WTC11 (cell line): ENCODE results near the gene SLBP. TPM values are rescaled to one million over a fixed set of nuclear protein-coding genes. Genes with fewer than 3 reads are reported as not detected.
A peak's percentile ranks its signal among the peaks of the same experiment; 100 is the strongest.

Experiments used
- ATAC-seq: fragments of 200-7000 bp; cut with Tn5 transposase; 2 replicates; pipeline ENCODE4 v1.10.0; 2021; ENCODE audit warnings: mild to moderate bottlenecking, moderate library complexity
- CTCF ChIA-PET: fragments of 300-600 bp; sonication (Branson Sonifier 250); formaldehyde crosslinking; loops from one replicate; lab custom pipeline; 2021; ENCODE audit warnings: antibody characterized with exemption; lab: Charles Lee
- POLR2A ChIA-PET: fragments of 350-600 bp; sonication (Branson Sonifier 250); formaldehyde crosslinking; loops from one replicate; lab custom pipeline; 2021; ENCODE audit warnings: antibody characterized with exemption; lab: Charles Lee
- DNase-seq: peaks from one replicate; pipeline ENCODE4 v3.0.0; 2021; ENCODE audit warnings: low spot score
- H3K27ac Mint-ChIP-seq: 2 replicates; pipeline ENCODE4 v1.8.0; 2021; ENCODE audit warnings: mixed read lengths
- H3K27me3 Mint-ChIP-seq: 2 replicates; pipeline ENCODE4 v1.8.0; 2021; ENCODE audit warnings: low read depth, mild to moderate bottlenecking, moderate library complexity, mixed read lengths
- H3K36me3 Mint-ChIP-seq: 2 replicates; pipeline ENCODE4 v1.8.0; 2021; ENCODE audit warnings: mixed read lengths
- H3K4me1 Mint-ChIP-seq: 2 replicates; pipeline ENCODE4 v1.8.0; 2022; ENCODE audit warnings: mixed read lengths
- H3K4me3 Mint-ChIP-seq: 2 replicates; pipeline ENCODE4 v1.8.0; 2021; ENCODE audit warnings: mild to moderate bottlenecking, moderate library complexity, mixed read lengths
- H3K9me3 Mint-ChIP-seq: 2 replicates; pipeline ENCODE4 v1.8.0; 2021; ENCODE audit warnings: mixed read lengths
- ATF2 ChIP-seq: sonication (generic); formaldehyde crosslinking; IDR thresholded peaks from 2 replicates; pipeline ENCODE4 v1.8.1; 2022; ENCODE audit warnings: low read depth, missing genetic modification reagents, borderline replicate concordance
- E2F5 ChIP-seq: sonication (generic); formaldehyde crosslinking; IDR thresholded peaks from 2 replicates; pipeline ENCODE4 v1.8.1; 2022; ENCODE audit warnings: mild to moderate bottlenecking, moderate library complexity, missing genetic modification reagents
- FOXP1 ChIP-seq: sonication (generic); formaldehyde crosslinking; IDR thresholded peaks from 2 replicates; pipeline ENCODE4 v1.8.0; 2022; ENCODE audit warnings: missing genetic modification reagents, mild to moderate bottlenecking, moderate library complexity, borderline replicate concordance
- GRHL2 ChIP-seq: fragments of 250-450 bp; sonication (Bioruptor Pico); IDR thresholded peaks from 2 replicates; pipeline ENCODE4 v1.8.0; 2022; ENCODE audit warnings: mild to moderate bottlenecking, moderate library complexity; ENCODE audit not compliant: insufficient replicate concordance, severe bottlenecking
- HMGA2 ChIP-seq: fragments of 250-450 bp; sonication (Bioruptor Pico); IDR thresholded peaks from 2 replicates; pipeline ENCODE4 v1.4.0; 2021; ENCODE audit warnings: mild to moderate bottlenecking, moderate library complexity
- HMGXB4 ChIP-seq: sonication (generic); formaldehyde crosslinking; IDR thresholded peaks from 2 replicates; pipeline ENCODE4 v1.8.1; 2023; ENCODE audit warnings: mild to moderate bottlenecking, moderate library complexity, missing genetic modification reagents
- JUN ChIP-seq: sonication (generic); formaldehyde crosslinking; IDR thresholded peaks from 2 replicates; pipeline ENCODE4 v1.8.0; 2023; ENCODE audit warnings: mild to moderate bottlenecking, missing genetic modification reagents
- MYBL2 ChIP-seq: sonication (generic); formaldehyde crosslinking; IDR thresholded peaks from 2 replicates; pipeline ENCODE4 v1.8.1; 2023; ENCODE audit warnings: mild to moderate bottlenecking, moderate library complexity, missing genetic modification reagents
- NFATC4 ChIP-seq: fragments of 250-450 bp; sonication (Bioruptor Pico); IDR thresholded peaks from 2 replicates; pipeline ENCODE4 v1.9.0; 2021; ENCODE audit warnings: mild to moderate bottlenecking
- PRDM15 ChIP-seq: sonication (generic); formaldehyde crosslinking; IDR thresholded peaks from 2 replicates; pipeline ENCODE4 v1.8.0; 2022; ENCODE audit warnings: missing genetic modification reagents
- RORB ChIP-seq: fragments of 250-450 bp; sonication (Bioruptor Pico); IDR thresholded peaks from 2 replicates; pipeline ENCODE4 v1.9.0; 2021; ENCODE audit warnings: mild to moderate bottlenecking
- SMAD3 ChIP-seq: sonication (generic); formaldehyde crosslinking; IDR thresholded peaks from 2 replicates; pipeline ENCODE4 v1.8.0; 2022; ENCODE audit warnings: missing genetic modification reagents, mild to moderate bottlenecking, borderline replicate concordance
- TCF7 ChIP-seq: sonication (generic); formaldehyde crosslinking; IDR thresholded peaks from 2 replicates; pipeline ENCODE4 v1.8.0; 2022; ENCODE audit warnings: mild to moderate bottlenecking, low read depth, missing genetic modification reagents, moderate library complexity
- TP53 ChIP-seq: sonication (generic); formaldehyde crosslinking; IDR thresholded peaks from 2 replicates; pipeline ENCODE4 v1.8.1; 2023; ENCODE audit warnings: mild to moderate bottlenecking, missing genetic modification reagents
- USF2 ChIP-seq: sonication (generic); formaldehyde crosslinking; IDR thresholded peaks from 2 replicates; pipeline ENCODE4 v1.8.1; 2023; ENCODE audit warnings: mild to moderate bottlenecking, missing genetic modification reagents, moderate library complexity
- ZNF121 ChIP-seq: sonication (generic); formaldehyde crosslinking; IDR thresholded peaks from 2 replicates; pipeline ENCODE4 v1.8.0; 2023; ENCODE audit warnings: missing genetic modification reagents
- ZNF232 ChIP-seq: sonication (generic); formaldehyde crosslinking; IDR thresholded peaks from 2 replicates; pipeline ENCODE4 v1.8.0; 2022; ENCODE audit warnings: mild to moderate bottlenecking, missing genetic modification reagents
- ZNF416 ChIP-seq: fragments of 250-450 bp; sonication (Bioruptor Pico); IDR thresholded peaks from 2 replicates; pipeline ENCODE4 v1.9.0; 2021; ENCODE audit warnings: mild to moderate bottlenecking, inconsistent platforms
- total RNA-seq: library from RNA; stranded (reverse); gene quantifications from 3 replicates; pipeline ENCODE4 v1.2.3, GENCODE V29; 2021
- TF ChIP-seq, protein P1 (sequence below): fragments of 250-450 bp; sonication (Bioruptor Pico); IDR thresholded peaks from 2 replicates; pipeline ENCODE4 v2.1.2; 2022; ENCODE audit warnings: mild to moderate bottlenecking, moderate library complexity

SLBP gene
- total RNA-seq, 1 experiment from 2014 or later: 40.2 TPM

- TF ChIP-seq SMAD3 (CRISPR knock-in tag): no peak
- TF ChIP-seq ZNF121 (CRISPR knock-in tag): no peak
- no peak for TF ChIP-seq HMGXB4 (CRISPR knock-in tag)
- ATAC-seq (no peak), DNase-seq (no peak)
- Mint-ChIP-seq H3K27ac (no peak overlapping the region), H3K4me3 (no peak overlapping the region), H3K9me3 (no peaks in the 10 kb centered on the region), H3K4me1 (0 out of 2 replicates have a peak, but pooled peaks cover under 1% of the 10 kb centered on the region), H3K36me3 (peaks cover 47% of the 10 kb centered on the region), H3K27me3 (no peaks in the 10 kb centered on the region)
- POLR2A ChIA-PET: no interaction called here
- CTCF ChIA-PET: interaction anchor here (0.5 kb wide), 1 partner anchor 33 kb away, joined by 3 read pairs; no protein-coding TSS in a partner anchor
Measured at GRCh38 chr4:1691737-1692373, 20.3 kb downstream of the SLBP start.

DNA sequence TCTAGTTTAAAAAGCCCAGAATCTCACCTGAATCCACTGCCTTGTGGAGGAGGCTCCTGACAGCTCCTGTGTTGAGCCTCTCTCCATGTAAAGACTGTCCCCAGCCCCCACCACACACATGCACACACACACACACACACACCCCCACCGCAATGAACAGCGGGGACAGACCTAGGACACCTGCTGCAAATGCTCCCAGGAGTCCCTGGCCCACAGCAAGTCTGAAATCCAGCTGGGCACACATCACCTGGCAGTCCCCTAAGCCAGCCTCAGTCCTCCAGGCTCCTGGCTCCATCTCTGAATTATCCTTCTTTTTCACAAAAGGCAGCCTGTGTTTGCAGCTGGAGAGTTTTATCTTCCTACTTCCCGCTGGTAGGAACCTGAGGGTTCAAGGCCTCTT is 21.4 kb downstream of the SLBP start:
- no peak overlapping the region for H3K4me3 Mint-ChIP-seq
- no peaks in the 10 kb centered on the region for H3K9me3 Mint-ChIP-seq
- ChIA-PET POLR2A (no interaction called here), CTCF (interaction anchor here (1.8 kb wide), 1 partner anchor 39 kb away, joined by 7 read pairs; no protein-coding TSS in a partner anchor)
- ATAC-seq (no peak), DNase-seq (no peak)
- no peak overlapping the region for H3K27ac Mint-ChIP-seq
- H3K27me3 Mint-ChIP-seq: no peaks in the 10 kb centered on the region
- peaks cover 7% of the 10 kb centered on the region for H3K4me1 Mint-ChIP-seq
- TF ChIP-seq E2F5 (CRISPR knock-in tag): no peak
- TF ChIP-seq RORB (CRISPR knock-in tag): no peak
- TF ChIP-seq HMGA2 (CRISPR knock-in tag): no peak
- TF ChIP-seq MYBL2 (CRISPR knock-in tag): no peak
- TF ChIP-seq GRHL2: no peak
- TF ChIP-seq, protein P1, sequence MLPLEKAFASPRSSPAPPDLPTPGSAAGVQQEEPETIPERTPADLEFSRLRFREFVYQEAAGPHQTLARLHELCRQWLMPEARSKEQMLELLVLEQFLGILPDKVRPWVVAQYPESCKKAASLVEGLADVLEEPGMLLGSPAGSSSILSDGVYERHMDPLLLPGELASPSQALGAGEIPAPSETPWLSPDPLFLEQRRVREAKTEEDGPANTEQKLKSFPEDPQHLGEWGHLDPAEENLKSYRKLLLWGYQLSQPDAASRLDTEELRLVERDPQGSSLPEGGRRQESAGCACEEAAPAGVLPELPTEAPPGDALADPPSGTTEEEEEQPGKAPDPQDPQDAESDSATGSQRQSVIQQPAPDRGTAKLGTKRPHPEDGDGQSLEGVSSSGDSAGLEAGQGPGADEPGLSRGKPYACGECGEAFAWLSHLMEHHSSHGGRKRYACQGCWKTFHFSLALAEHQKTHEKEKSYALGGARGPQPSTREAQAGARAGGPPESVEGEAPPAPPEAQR (CRISPR knock-in tag): no peak
- no peak for TF ChIP-seq FOXP1 (CRISPR knock-in tag)
- no peak for TF ChIP-seq USF2 (CRISPR knock-in tag)
- TF ChIP-seq TP53 (CRISPR knock-in tag): no peak
- H3K36me3 Mint-ChIP-seq: peaks cover 42% of the 10 kb centered on the region

DNA sequence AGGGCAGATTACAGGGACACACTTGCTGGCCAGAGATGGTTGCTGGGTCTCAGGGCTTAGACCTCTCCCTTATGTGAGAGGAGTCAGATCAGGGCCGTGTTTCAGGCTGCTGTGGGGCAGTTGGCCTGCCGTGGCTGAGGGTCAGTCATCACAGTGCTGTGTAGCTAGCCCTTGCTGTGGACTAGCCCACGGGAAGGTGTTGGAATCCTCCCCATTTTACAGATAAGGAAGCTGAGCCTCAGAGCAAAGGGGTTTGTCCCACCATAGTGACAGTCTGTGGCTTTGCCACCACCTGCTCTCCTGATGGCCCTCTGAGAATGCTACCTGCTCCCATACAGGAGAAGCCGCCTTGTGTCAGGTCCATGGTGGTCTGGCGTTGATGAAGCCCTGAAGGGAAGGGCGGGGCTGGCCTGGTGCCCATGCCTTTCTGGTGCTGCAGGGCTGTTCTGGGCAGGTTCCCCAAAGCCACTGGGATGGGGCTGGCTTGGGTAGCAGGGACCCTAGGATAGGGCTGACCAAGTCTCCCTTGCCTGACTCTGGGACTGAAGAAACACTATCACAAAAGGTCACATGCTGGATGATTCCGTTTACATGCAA is 25.6 kb downstream of the SLBP start:
- Mint-ChIP-seq H3K4me1 (peaks cover 16% of the 10 kb centered on the region), H3K4me3 (peak overlapping the region; percentile 35; the same call in 1 of the 2 replicates), H3K36me3 (peaks cover 12% of the 10 kb centered on the region)
- POLR2A ChIA-PET: no interaction called here
- CTCF ChIA-PET: no interaction called here
- TF ChIP-seq ZNF416 (CRISPR knock-in tag) (no peak), PRDM15 (CRISPR knock-in tag) (no peak), ZNF232 (CRISPR knock-in tag) (no peak), NFATC4 (CRISPR knock-in tag) (no peak), TCF7 (CRISPR knock-in tag) (no peak), JUN (CRISPR knock-in tag) (no peak), ATF2 (CRISPR knock-in tag) (no peak)
- TF ChIP-seq, all 79 proteins: peak for 0
- ATAC-seq (no peak), DNase-seq (no peak)
- H3K27ac Mint-ChIP-seq: no peak overlapping the region; the same call in 1 of the 2 replicates
- peaks cover 20% of the 10 kb centered on the region for H3K27me3 Mint-ChIP-seq
- no peaks in the 10 kb centered on the region for H3K9me3 Mint-ChIP-seq
